ENCODE results near the gene EXOSC5. TPM values are rescaled to one million over a fixed set of nuclear protein-coding genes. Genes with fewer than 3 reads are reported as not detected.

The EXOSC5 gene
- total and polyA plus RNA-seq, 2 of the 13 experiments (the other 11 are each of a cell fraction or from before 2014, with no cell fraction given): 24.1 to 26.5 TPM

DNA sequence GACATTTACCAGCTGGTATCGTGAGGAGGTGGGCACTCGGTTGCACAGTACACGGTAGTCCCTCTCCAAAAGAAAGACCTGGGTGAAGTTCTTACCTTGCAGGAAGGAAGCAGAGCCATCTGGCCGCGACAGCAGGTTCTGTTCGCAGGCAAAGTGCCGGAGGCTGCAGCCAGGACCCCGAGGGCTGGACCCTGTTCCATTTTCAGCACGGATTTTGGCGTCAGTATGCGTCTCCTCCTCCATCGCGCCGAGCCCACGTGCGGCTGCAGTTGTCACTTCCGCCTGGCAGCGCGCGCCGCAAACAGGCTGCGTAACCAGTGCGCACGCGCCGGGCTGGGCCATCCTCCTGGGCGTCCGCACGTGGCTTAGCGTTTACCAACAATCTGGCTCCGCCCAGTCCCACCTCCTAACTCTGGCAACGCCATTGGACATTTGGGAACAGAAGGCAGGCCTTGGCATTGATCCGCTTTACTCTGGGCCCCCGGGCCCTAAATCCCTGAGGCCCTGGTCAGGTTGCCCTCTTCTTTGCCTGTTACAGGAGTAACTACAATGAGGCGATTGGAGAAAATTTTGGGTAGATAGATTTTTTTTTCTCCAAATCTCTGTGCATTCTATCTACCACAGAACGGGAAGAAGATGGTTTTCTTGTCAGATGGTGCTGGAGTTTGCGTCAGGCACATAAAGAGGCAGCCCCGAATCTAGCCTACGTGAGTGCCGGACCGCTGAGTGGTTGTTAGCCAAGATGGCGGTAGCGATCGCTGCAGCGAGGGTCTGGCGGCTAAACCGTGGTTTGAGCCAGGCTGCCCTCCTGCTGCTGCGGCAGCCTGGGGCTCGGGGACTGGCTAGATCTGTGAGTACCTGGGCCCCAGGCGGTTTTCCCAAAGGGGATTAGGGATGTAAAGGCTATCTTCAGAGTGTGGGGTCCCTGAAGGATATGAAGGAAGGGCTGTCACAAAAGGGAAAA, at the start of gene EXOSC5, which contains the start of gene BCKDHA (continued):
- TF ChIP-seq, protein P1, sequence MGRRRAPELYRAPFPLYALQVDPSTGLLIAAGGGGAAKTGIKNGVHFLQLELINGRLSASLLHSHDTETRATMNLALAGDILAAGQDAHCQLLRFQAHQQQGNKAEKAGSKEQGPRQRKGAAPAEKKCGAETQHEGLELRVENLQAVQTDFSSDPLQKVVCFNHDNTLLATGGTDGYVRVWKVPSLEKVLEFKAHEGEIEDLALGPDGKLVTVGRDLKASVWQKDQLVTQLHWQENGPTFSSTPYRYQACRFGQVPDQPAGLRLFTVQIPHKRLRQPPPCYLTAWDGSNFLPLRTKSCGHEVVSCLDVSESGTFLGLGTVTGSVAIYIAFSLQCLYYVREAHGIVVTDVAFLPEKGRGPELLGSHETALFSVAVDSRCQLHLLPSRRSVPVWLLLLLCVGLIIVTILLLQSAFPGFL (CRISPR knock-in tag; IDR thresholded peaks at IDR 0.05): no peak
- TF ChIP-seq KDM3A (CRISPR knock-in tag; IDR thresholded peaks at IDR 0.05; ENCODE audit: low read depth): 0 out of 2 replicates have a peak, but pooled peaks have one; percentile 32
- TF ChIP-seq HDAC6 (IDR thresholded peaks at IDR 0.05; ENCODE audit: low read depth, low read length): peak; percentile 97; the same call in 1 of the 2 replicates
- no peak for TF ChIP-seq FOSL1 (CRISPR knock-in tag; IDR thresholded peaks at IDR 0.05; ENCODE audit: borderline replicate concordance)
- no peak for TF ChIP-seq CENPT (CRISPR knock-in tag; IDR thresholded peaks at IDR 0.05; ENCODE audit: low read depth)
- TF ChIP-seq ZFYVE20 (CRISPR knock-in tag; IDR thresholded peaks at IDR 0.05; ENCODE audit: borderline replicate concordance, low read depth): no peak
- TF ChIP-seq ZNF605 (CRISPR knock-in tag; IDR thresholded peaks at IDR 0.05): peak; percentile 71; the same call in 1 of the 2 replicates
- TF ChIP-seq ZNF350 (CRISPR knock-in tag; IDR thresholded peaks at IDR 0.05; ENCODE audit: borderline replicate concordance, low read depth): peak; percentile 66; the same call in 1 of the 2 replicates
- no peak; the same call in 1 of the 2 replicates for TF ChIP-seq REL (CRISPR knock-in tag; conservative IDR thresholded peaks at IDR 0.05)
- TF ChIP-seq NCOA1 (CRISPR knock-in tag; IDR thresholded peaks at IDR 0.05): no peak
- TF ChIP-seq, protein P2, sequence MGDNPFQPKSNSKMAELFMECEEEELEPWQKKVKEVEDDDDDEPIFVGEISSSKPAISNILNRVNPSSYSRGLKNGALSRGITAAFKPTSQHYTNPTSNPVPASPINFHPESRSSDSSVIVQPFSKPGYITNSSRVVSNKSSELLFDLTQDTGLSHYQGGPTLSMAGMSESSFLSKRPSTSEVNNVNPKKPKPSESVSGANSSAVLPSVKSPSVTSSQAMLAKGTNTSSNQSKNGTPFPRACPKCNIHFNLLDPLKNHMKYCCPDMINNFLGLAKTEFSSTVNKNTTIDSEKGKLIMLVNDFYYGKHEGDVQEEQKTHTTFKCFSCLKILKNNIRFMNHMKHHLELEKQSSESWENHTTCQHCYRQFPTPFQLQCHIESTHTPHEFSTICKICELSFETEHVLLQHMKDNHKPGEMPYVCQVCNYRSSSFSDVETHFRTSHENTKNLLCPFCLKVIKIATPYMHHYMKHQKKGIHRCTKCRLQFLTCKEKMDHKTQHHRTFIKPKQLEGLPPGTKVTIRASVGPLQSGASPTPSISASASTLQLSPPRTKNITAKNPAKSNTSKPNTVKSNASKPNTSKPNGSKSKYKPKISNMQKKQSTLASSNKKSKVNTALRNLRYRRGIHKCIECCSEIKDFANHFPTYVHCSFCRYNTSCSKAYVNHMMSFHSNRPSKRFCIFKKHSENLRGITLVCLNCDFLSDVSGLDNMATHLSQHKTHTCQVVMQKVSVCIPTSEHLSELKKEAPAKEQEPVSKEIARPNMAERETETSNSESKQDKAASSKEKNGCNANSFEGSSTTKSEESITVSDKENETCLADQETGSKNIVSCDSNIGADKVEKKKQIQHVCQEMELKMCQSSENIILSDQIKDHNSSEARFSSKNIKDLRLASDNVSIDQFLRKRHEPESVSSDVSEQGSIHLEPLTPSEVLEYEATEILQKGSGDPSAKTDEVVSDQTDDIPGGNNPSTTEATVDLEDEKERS (CRISPR knock-in tag; IDR thresholded peaks at IDR 0.05): 0 out of 2 replicates have a peak, but pooled peaks have one; percentile 61
- TF ChIP-seq, protein P3, sequence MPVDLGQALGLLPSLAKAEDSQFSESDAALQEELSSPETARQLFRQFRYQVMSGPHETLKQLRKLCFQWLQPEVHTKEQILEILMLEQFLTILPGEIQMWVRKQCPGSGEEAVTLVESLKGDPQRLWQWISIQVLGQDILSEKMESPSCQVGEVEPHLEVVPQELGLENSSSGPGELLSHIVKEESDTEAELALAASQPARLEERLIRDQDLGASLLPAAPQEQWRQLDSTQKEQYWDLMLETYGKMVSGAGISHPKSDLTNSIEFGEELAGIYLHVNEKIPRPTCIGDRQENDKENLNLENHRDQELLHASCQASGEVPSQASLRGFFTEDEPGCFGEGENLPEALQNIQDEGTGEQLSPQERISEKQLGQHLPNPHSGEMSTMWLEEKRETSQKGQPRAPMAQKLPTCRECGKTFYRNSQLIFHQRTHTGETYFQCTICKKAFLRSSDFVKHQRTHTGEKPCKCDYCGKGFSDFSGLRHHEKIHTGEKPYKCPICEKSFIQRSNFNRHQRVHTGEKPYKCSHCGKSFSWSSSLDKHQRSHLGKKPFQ (CRISPR knock-in tag; IDR thresholded peaks at IDR 0.05; ENCODE audit: insufficient replicate concordance): peak; percentile 33
- TF ChIP-seq NFRKB (IDR thresholded peaks at IDR 0.05): peak; percentile 63; the same call in 1 of the 2 replicates
- peak; percentile 65; the same call in 1 of the 2 replicates for TF ChIP-seq CBFB (CRISPR knock-in tag; IDR thresholded peaks at IDR 0.05)
- peak; percentile 93 for TF ChIP-seq ELF1 (CRISPR knock-in tag; IDR thresholded peaks at IDR 0.05)
